IPS DF 19.7 (cell line): ENCODE results near the gene BTBD19.
A peak's percentile ranks its signal among the peaks of the same experiment; 100 is the strongest.
"Not testable (repeated sequence)": the region's sequence is repeated elsewhere in the genome, so short reads cannot be mapped to it uniquely, and the experiment has no call there.

Source experiments
- DNase-seq: peaks from one replicate; pipeline ENCODE4 v3.0.0-alpha.2; 2013; ENCODE audit warnings: low read depth, low spot score

The BTBD19 gene

DNA sequence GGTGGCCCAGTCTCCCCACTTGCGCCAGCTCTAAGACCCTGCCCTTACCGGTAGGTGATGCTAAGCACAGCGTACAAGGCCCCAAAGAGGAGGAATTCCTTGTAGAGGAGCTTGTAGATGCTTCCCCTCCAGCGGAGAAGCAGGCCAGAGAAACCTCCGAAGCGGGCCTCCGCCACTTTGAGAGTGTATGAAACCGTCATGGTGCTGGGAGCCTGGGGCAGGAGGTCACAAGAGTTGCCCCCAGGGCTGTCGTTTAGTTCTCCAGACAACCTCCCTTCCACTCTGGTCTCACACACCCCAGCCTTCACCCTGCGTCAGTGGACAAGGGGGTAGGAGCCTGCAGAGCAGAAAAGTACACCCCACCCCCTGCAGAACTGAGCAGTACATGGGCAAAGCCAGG lies 20.8 kb upstream of the BTBD19 start:
- DNase-seq = no peak

DNA sequence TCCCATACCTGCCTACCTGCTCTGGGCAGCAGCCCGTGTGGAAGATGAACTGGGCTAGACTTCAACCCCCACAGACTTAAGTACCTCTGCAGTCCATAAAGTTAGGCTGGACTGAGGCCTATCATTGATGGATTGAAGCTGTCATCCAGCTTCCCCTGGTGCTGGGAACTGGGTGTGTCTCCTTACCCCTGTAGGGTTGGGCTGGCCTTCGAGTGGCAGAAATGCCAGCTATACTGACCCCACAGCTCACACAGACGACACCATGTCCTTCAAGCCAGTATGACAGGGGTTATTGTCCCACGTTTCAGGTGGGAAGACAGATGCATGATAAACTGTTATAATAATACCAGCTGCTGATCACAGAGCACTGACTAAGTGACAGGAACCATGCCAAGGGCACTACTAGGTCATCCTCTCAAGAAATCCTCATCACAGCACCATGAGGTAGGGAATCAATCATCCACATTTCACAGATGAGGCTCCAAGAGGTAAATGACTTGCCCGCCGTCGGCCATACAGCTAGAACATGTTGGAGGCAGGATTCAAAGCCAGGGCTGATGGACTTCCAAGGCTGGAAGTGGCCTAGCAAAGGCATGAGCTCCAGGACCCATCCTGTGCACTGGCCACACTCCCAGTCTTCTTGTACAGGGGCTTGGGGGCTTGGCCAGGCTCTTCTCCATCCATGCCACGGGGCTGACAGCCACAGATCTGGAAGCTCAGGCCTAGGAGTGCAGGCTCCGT lies 20.0 kb upstream of the BTBD19 start, which contains the start of gene BEST4:
TSS of gene BEST4 (minus strand) at position 51 of the 741 bp plus-strand sequence. CDS start 465 bp downstream, outside the sequence.
- no peak for DNase-seq

DNA sequence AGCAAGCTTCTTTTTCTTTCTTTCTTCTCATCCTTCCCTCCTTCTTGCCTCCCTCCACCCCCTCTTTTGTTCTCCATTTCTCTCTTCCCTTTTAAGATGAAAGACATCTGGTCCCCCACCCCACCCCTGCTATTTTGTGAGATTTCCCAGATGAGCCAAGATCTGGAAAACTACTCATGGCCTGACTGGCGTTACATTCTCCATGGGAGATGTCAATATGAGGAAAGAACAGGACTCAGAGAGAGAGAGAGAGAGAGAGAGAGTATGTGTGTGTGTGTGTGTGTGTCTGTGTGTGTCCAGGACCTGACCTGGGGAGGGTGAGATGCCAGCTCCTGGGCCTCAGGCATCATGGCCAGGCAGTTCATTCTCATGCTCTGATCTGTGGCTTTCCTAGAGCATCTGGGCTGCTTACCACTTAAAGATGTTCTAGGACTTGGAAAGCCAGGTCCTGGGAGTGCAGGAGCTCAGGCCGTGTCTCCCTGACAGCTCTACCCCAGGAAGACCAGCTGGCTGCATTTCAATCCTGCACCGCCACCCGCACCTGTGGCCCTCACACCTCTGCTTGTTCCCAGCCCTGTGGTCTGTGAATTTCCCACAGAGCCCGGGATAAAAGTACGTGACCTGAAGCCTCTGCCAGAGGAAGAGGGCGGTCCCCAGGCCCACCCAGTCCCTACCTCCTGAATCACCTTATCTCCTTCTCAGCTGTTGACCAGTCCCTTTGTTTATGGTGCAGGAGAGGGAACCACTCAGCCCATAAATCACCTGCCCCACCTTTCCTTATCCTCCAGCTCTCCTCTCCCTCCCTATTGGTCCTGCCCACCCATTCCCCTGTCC lies 17.1 kb upstream of the BTBD19 start:
- DNase-seq = no peak

DNA sequence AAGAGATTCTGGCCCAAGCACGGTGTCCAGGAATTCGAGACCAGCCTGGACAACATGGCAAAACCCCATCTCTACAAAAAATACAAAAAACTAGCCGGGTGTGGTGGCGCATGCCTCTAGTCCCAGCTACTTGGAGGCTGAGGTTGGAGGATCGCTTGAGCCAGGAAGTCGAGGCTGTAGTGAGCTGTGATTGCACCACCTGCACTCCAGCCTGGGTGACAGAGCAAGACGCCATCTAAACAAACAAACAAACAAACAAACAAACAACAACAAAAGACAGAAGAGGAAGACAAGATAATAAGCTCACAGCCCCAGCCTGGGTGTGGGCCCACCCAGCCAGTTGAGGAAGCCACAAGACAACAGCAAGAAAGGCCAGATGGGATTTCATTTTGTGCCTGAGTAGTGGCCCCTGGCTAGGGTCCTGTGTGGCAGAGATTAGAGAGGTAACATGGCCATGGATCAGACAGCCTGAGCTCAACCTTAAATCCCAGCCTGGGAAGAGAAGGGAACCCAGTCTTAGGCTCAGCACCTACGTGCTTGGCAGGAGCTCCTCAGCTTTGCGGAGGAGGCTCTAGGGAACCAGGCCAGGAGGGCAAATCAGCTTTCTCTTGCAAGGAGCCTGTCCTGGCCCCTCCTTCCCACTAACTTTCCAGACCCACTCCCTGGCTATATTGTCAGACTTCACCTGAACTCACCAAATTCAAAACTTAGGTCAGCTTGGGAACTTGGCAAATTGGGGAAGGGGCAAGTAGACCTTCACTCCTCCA lies 15.4 kb upstream of the BTBD19 start:
- DNase-seq = no peak

DNA sequence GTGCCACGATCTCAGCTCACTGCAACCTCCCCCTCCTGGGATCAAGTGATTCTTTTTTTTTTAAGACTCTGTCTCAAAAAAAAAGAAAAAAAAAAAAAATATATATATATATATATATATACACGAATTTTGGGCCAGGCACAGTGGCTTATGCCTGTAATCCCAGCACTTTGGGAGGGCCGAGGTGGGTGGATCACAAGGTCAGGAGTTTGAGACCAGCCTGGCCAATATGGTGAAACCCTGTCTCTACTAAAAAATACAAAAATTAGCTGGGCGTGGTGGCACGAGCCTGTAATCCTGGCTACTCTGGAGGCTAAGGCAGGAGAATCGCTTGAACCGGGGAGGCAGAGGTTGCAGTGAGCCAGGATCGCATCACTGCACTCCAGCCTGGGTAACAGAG lies 10.4 kb upstream of the BTBD19 start:
- DNase-seq = not testable (repeated sequence)

DNA sequence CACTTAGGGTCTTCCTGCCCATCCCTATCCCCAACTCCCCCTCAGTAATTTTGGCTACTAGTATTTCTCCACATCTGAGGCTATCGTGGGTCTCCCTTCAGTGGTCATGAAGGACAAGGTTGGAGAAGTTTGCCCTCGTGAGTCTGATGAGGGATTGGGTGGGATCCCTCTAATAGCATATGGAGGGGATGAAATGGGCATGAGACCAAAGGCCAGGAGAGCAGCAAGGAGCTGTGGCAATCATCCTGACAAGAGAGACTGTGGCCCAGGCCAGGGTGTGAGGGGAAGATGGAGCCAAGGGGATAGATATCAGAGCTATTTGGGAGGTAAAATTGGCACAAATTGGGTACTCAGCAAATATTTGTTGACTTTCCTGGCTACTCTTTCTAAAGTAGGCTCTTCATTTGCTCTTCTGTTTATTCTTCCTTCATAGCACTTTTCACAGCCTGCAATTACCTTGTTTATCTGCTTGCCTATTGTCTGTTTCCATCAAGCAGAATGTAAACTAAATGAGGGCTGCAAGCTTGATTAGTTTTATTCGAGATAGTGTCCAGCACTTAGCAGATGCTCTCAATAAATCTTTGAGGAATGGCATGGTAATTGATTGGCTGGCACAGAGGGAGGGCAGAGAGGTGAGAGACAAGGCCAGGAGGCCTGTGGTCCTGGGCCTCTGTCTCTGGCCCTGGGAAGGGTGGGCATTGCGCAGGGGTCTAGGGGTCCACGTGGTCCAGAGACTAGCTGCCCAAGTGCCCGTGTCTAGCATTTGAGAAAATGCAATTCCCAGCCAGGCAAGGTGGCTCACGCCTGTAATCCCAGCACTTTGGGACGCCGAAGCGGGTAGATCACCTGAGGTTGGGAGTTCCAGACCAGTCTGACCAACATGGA lies 9.6 kb upstream of the BTBD19 start:
- no peak for DNase-seq

DNA sequence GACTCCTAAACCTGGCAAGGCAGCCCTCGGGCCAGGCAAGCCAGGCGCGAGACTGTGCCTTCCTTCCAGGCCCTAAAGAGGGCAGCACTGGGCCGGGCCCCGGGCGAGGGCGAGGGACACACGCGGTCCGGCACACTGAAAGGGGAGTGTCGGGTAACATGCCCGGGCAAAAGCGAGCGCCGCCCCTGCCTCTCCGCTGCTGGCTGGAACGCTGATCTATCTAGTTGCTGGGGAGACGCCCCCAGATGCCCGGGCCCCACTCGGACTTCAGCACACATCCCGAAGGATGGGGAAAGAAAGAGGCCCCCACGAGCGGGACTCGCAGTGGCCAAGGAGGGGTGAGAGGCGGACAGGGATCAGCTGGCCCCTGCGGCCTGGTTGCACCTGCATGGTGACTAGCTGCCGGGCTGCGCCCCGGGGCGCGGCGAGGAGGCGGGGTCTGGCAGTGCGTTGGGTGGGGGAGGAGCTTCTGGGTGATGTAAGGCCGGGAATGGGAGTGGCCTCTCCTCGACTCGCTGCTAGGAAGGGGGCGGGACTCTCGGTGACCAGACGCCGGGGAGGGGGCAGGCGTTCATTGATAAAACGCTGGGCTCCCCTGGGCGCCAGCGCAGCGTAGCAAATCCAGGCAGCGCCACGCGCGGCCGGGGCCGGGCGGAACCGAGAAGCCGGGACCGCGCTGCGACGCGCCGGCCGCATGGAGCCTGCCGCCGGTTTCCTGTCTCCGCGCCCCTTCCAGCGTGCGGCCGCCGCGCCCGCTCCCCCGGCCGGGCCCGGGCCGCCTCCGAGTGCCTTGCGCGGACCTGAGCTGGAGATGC lies 8.3 kb upstream of the BTBD19 start, which contains the start of gene PLK3:
TSS of gene PLK3 (plus strand) at position 608 of the 815 bp plus-strand sequence. CDS start at position 695, 87 bp downstream.
- DNase-seq = no peak

DNA sequence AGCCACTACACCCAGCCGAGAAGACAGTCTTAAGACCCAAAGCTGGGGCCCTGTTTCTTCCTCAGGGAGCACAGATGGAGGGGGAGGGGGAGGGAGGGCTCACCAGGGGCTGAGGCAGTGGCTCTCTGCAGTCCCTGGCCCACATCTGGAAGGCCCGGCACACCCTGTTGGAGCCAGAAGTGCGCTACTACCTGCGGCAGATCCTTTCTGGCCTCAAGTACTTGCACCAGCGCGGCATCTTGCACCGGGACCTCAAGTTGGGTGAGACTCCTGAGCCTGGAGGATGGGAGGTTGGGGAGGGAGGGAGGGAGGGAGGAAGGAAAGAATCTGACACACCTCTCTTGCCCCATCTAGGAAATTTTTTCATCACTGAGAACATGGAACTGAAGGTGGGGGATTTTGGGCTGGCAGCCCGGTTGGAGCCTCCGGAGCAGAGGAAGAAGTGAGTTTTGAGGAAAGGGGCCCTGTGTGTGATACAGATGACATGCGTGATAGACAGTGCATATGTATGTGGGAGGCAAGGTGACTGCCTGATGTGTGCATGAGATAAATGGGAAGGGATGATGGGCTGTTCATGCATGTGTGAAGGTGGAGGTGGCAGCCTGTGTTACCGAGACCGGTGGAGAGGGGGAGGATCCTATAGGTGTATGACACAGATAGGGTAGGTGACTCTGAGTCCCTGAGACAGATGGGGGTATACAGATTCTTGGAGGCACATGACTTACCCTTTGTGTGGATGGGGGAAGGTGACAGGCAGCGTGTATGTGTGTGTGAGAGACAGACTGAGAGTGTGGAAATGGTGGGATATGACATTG lies 6.6 kb upstream of the BTBD19 start:
- no peak for DNase-seq

DNA sequence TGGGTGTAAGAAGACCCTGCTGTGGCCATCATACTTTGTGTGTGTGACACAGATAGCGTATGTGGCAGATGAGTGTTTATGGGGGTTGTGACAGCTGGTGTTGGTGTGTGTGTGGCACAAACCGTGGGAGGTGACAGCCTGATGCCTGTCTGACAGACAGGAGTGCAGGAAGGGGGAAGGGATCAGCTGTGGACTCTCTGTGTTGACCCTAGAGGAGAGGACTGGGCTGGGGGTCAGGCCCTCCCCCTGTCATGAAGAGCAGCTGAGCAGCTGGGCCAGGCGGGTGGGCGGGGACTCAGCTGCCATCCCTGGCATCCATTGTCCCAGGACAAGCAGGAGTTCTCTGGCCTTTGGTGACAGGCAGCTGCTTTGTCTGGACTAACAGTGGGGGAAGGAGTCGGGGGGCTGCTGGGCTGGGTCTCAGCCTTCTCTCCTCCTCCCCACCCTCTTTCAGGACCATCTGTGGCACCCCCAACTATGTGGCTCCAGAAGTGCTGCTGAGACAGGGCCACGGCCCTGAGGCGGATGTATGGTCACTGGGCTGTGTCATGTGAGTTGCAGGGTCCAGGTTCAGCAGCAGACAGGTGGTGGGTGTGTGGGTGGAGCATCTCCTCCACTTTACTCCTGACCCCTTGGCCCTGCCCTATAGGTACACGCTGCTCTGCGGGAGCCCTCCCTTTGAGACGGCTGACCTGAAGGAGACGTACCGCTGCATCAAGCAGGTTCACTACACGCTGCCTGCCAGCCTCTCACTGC lies 5.8 kb upstream of the BTBD19 start:
- no peak for DNase-seq

DNA sequence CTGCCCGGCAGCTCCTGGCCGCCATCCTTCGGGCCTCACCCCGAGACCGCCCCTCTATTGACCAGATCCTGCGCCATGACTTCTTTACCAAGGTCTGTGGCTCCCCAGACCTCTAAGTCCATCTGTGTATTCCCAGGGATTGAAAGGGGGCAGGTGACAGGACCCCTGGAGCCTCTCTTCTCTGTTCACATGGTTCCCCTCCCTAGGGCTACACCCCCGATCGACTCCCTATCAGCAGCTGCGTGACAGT lies 5.3 kb upstream of the BTBD19 start:
- DNase-seq = no peak

DNA sequence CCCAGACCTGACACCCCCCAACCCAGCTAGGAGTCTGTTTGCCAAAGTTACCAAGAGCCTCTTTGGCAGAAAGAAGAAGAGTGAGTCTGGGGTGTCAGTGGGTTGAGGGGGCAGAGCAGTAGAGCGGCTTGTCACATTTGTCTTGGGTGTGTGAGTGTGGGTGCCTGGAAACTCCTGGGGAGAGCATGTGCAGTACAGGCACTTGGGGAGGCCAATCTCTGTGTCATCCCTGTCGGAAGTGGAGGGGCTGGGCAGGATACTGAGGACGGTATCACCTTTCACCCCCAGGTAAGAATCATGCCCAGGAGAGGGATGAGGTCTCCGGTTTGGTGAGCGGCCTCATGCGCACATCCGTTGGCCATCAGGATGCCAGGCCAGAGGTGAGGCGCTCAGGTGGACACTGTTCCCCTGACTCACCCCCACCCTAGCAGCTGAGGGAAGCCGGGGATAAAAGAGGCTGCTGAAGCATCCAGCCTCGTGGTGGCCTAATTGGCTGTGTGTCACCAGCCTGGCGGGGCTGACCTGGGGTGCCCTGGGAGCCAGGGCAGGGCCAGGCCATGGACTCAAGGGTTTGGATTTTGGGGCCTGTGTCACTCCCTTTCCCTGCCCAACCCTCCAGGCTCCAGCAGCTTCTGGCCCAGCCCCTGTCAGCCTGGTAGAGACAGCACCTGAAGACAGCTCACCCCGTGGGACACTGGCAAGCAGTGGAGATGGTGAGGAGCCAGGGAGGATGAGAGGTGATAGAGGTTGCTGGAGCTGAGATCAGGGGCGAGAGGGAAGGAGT lies 4.8 kb upstream of the BTBD19 start:
- DNase-seq = no peak

DNA sequence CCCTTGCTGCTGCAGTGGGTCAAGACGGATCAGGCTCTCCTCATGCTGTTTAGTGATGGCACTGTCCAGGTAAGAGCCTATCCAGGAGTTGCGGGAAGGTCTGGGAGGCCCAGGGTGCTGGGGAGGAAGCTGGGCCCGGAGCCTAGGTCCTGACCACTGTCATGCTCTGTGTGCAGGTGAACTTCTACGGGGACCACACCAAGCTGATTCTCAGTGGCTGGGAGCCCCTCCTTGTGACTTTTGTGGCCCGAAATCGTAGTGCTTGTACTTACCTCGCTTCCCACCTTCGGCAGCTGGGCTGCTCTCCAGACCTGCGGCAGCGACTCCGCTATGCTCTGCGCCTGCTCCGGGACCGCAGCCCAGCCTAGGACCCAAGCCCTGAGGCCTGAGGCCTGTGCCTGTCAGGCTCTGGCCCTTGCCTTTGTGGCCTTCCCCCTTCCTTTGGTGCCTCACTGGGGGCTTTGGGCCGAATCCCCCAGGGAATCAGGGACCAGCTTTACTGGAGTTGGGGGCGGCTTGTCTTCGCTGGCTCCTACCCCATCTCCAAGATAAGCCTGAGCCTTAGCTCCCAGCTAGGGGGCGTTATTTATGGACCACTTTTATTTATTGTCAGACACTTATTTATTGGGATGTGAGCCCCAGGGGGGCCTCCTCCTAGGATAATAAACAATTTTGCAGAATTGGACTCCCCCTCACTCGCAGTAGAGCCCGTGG lies 2.9 kb upstream of the BTBD19 start:
- DNase-seq = no peak

DNA sequence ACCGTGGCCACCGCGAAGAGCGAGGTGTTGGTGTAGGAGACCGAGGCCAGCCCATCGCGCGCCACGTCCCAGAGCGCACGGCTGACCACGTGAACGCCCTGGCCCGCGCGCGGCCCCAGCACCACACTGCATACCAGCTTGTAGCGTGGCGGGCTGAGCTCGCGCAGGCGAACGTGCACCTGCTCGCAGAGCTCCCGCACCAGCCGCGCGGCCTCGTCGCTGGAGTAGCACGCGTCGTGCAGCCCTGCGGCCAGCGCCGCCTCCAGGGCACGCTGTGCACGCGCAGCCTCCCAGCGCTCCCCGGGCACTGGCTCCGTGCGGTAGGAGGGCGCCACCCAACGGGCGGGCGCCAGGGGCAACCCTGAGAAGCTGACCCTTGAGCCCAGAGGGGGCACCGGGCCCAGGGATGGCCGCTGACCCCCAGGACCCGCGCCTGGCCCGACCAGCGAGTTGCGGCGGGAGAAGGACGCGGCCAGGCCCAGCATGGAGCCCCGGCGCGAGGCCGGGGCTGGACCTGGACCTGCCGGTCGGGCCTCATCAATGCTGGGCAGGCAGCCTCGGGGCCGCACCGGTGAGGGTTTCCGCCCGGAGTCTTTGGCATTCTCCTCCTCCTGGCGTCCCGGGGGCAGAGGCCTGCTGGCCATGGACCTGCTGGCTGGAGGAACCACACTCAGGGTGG lies 2.2 kb upstream of the BTBD19 start:
- DNase-seq = no peak

DNA sequence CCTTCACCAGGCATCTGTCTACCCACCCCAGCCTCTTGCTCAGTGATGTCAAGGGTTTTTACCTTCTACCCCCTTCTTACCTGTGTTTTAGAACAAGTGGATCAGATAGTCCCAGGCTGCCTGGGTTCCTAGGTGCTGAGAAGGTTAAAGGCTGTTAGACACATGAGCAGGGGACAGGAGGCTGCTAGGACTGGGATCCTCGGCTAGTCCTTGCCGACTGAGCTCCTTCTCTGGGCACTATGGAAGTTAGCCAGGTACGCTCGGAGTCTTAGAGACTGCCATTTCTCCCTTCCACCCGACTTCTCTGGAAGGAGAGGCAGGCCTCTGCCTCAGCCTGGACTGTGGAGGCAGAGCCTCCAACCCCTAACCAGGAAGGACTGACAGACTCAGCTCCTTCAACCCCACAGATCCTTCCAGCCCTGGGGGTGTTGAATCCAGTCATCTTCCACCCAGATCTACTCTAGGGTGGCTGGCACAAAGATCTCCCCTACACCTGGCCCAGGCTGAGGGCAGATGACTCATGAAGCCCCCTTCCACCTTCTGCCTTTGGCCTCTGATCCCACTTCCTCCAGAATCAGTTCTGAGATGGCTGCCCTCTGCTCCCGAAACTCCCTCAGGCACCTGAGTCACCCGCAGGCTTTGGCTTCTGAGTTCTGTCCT lies 1.5 kb upstream of the BTBD19 start, which contains the start of gene DYNLT4:
TSS of gene DYNLT4 (minus strand) at position 648 of the 660 bp plus-strand sequence. CDS start 683 bp downstream, outside the sequence.
- DNase-seq = no peak

DNA sequence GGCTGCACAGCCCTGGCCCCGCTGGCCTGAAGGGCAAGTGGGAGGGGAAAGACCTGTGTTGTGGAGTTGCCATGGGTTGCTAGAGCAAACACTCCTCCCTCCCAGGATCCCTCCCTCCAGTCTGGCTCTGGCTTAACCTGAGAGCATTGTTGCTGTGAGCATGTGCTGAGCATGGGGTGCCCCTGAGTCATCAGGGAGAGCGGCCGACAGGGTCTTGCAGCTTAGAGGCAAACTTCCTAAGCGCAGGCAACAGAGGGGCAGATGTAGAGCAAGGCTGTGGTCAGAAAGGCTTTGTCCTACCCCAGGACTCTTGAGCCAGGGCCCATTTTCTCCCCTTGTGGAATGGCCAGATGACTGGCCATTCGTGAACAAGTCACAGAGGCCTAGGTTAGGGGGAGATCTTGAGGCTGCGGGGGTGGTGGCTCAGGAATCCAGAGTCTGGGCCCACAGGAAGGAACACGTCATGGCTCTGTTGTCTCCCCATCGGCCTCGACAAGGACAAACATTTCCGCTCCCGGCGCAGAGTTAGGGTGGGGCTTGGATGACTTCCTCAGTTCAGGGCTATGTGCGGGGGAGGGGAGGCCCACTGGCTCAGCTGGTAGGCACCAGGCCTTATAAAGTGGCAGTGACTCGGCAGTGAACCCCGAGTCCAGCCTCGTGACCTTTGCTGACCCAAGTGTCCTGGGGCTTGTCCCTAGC lies 810 bp upstream of the BTBD19 start:
- DNase-seq = peak; percentile 93
